Astrocyte of the cerebellum (primary cell): Measurements from ENCODE around the gene KLF13.
"Not testable (repeated sequence)": the region's sequence is repeated elsewhere in the genome, so short reads cannot be mapped to it uniquely, and the experiment has no call there.

Source experiments
- DNase-seq: peaks from one replicate; pipeline ENCODE4 v3.0.0-alpha.2; 2011; ENCODE audit warnings: low read depth
- H3K4me3 ChIP-seq: 2 replicates; pipeline ENCODE4 v1.5.1; 2011; ENCODE audit warnings: mild to moderate bottlenecking, low read depth, low read length, moderate library complexity
- in situ Hi-C: cut with HindIII; loops from 2 replicates; pipeline ENCODE4 v1.10.0; 2017; ENCODE audit warnings: low sequenced_read_pairs
- TF ChIP-seq, protein P1 (sequence below): IDR thresholded peaks from 2 replicates; pipeline ENCODE4 v1.5.1; 2012; ENCODE audit warnings: low read length, low read depth, moderate library complexity, mild to moderate bottlenecking; ENCODE audit errors: missing control alignments

KLF13 gene

DNA sequence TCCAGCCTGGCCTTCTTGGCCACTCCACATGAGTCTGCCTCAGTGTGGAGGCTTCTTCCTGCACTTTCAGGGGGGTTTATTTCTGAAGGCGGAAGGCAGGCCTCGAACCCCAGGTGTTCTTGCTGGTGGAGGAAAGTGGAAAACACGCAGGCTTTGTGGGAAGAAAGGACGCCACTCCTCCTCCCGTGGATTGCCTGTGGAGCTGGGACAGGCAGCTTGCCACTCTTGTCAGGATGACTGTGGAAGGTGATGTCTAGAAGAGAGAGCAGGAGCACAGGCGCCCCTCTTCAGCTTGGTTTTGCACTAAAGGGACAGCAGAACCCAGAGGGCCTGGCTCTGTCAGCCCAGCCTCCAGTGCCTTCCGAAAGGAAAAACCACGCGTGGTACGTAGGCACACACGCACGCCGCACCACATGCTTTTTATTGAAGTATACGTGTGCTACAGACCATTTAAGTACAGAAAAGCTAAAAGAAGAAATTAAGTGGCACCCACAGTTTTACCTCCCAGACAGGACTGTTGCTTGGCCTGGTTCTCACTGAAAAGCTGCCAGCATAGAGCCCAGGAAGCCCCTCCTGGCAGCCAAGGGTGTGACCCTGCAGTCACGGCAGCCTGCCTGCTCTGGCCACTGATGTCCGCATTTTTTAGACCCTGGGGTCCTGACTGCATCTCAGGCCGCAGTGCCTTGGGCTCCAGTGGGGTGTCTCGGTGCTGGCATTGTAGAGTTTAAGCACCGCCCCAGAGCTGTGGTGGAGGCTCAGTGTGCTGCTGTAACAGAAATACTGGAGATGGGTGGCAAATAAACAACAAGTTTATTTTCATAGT lies 21.6 kb downstream of the KLF13 start:
- H3K4me3 ChIP-seq: no peak overlapping the region
- in situ Hi-C loops: no loop called here
- TF ChIP-seq, protein P1, sequence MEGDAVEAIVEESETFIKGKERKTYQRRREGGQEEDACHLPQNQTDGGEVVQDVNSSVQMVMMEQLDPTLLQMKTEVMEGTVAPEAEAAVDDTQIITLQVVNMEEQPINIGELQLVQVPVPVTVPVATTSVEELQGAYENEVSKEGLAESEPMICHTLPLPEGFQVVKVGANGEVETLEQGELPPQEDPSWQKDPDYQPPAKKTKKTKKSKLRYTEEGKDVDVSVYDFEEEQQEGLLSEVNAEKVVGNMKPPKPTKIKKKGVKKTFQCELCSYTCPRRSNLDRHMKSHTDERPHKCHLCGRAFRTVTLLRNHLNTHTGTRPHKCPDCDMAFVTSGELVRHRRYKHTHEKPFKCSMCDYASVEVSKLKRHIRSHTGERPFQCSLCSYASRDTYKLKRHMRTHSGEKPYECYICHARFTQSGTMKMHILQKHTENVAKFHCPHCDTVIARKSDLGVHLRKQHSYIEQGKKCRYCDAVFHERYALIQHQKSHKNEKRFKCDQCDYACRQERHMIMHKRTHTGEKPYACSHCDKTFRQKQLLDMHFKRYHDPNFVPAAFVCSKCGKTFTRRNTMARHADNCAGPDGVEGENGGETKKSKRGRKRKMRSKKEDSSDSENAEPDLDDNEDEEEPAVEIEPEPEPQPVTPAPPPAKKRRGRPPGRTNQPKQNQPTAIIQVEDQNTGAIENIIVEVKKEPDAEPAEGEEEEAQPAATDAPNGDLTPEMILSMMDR: no peak
- DNase-seq: no peak

DNA sequence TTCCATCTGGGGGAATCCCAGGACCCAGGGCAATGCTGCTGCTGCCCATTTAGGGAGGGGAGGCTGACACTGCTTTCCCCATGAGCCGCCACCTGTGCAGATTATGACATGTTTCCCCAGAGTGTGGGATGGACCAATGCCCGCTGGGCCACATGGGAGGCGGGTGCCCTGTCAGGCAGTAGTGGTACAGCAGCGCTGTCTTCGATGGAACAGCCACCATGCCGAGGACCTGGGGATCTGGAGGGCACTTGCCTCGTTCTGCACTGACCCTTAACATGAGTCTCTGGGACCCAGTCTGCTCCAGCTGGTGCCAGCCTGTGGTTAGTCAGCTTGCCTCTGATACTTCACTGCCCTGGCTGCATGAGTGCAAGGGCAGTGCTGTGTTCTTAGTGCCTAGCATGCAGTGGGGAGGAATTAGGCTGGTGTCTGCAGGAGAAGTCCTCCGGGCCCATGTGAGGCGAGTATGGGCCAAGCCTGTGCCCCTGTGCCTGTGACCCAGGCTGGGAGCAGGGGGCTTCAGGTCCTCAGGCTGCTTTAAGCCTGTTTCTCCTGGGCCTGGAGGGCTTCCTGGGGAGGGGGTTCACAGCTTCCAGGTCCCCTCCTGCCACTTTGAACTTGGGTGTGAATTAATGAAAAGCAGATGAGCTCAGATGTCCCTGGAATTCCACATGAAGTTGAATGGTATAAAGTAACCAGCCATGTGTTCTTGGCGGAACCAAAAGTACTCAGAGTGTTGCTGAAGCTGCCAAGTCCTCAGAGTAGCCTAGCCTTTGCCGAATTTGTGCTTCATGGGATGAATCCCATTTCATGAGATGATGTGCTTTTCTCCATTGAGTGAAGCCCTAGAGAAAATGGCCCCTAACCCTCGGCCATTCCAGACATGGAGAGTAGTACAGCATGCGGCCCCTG lies 22.9 kb downstream of the KLF13 start:
- DNase-seq: no peak
- in situ Hi-C loops: no loop called here
- no peak overlapping the region for H3K4me3 ChIP-seq

DNA sequence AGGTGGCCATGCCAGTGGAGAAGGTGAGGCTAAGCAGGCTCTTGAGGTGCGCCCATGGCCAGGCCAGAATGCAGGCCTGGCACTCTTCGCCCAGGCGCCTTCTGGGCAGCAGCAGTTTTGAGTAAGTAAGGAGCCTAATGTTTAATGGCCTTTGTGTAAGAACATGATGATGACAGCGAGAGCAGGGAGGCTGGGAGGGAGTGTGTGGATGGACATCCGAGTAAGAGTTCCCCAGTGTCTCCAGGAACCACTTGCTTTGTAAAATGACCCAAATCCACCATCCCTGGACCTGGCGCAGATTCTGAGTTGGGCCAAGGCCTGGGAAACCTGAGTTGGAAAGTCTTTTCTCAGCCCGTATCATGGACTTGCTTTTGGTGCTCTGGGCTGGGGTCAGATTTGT lies 24.1 kb downstream of the KLF13 start:
- DNase-seq: no peak
- H3K4me3 ChIP-seq: no peak overlapping the region
- TF ChIP-seq, protein P1: no peak
- in situ Hi-C loops: no loop called here

More for the DNA sequence above, 22.9 kb downstream of the KLF13 start:
- TF ChIP-seq, protein P1: no peak

DNA sequence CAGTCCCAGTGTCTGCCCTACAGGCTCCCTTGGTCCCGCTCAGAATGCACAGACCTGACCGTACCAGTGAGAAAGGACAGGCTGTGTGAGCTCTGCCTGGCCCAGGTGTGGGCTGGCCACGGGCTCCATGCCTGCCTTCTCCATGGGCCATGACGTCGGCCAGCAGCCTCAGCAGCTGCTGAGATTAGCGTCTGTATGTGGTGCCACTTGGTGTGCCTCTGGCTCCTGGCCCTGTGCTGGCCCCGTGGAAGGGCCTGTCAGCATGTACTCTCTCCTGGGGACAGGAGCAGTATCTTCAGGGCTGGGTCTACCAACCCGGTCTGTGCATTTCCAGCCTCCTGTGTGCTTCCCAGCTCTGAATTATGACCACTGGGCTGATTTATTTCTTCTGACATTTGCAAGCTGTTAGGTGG lies 25.7 kb downstream of the KLF13 start:
- no peak overlapping the region for H3K4me3 ChIP-seq
- in situ Hi-C loops: no loop called here
- no peak for DNase-seq
- TF ChIP-seq, protein P1: no peak

DNA sequence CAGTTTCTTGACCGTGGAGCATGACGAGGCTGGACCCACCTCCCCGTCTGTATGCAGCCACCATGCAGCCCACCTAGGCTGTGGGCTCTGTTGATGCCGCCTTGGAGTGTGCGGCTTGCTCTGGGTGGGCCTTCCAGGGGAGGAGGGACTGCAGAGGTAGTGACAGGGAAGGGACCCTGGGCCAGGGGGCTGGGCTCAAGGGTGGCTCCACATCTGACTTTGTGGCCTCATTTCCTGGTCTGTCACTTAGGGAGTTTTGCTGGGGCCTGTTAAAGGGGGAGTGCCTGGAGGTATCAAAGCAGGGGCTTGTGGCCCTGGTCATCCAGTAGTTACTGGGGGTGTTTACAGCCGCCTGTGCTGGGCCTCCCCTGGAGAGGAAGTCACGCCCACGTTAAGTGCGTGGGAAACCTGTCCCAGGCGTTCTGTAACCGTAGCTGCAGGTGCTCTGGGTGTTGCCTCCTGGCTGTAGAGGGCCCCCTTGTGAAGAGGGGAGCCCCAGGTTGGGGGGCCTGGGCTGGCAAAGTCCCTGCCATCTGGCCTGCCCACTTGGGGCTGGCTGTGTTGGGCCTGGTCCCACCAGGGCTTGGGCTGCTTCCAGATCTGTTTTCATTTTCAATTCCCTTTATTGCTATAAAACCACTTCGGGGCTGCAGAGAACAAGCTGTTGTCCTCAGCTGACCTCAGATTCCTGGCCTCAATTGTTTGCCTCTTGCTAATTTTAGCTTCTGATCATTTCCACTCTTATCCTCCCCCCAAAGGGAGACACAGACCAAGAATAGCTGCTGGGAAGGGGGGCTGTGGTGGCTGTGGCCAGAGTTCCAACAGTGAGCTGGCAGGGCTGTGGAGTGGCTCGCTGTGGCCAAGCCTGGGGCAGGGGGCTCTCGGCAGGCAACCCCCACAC lies 26.5 kb downstream of the KLF13 start:
- peak; percentile 95 for DNase-seq
- no peak overlapping the region for H3K4me3 ChIP-seq
- TF ChIP-seq, protein P1: no peak
- in situ Hi-C loops: no loop called here

DNA sequence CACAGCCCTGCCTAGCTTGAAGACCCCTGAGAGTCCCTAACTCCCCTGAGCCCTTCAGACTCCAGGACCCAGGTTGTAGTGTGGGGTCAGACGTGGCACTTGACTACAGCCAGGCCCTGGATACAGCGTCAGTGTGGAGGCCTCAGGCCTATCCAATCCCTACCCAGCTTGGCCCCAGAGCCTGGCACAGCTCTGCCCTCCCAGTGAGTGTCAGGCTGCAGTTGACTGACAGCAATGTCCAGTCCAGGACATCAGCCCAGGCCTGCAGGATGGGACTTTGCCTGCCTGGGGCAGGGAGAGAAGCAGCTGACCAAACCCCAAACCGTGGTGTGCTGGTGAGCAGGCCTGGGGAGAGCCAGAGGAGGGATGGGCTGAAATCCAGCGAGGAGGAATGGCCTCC lies 27.3 kb downstream of the KLF13 start:
- TF ChIP-seq, protein P1: no peak
- no peak for DNase-seq
- no peak overlapping the region for H3K4me3 ChIP-seq

DNA sequence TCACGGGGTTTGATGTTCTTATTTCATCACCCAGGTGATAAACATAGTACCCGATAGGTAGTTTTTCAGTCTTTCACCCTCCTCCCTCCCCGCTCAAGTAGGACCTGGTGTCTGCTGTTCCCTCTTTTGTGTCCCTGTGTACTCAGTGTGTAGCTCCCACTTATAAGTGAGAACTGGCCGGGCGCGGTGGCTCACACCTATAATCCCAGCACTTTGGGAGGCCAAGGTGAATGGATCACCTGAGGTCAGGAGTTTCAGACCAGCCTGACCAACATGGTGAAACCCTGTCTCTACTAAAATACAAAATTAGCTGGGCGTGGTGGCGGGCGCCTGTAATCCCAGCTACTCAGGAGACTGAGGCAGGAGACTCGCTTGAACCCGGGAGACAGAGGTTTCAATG lies 29.5 kb downstream of the KLF13 start:
- DNase-seq, in situ Hi-C loops, H3K4me3 ChIP-seq: not testable (repeated sequence)

More for the DNA sequence above, 27.3 kb downstream of the KLF13 start:
- in situ Hi-C loops: no loop called here
